ENCODE data around the gene SNRPA.
A peak's percentile ranks its signal among the peaks of the same experiment; 100 is the strongest.

Gene SNRPA

DNA sequence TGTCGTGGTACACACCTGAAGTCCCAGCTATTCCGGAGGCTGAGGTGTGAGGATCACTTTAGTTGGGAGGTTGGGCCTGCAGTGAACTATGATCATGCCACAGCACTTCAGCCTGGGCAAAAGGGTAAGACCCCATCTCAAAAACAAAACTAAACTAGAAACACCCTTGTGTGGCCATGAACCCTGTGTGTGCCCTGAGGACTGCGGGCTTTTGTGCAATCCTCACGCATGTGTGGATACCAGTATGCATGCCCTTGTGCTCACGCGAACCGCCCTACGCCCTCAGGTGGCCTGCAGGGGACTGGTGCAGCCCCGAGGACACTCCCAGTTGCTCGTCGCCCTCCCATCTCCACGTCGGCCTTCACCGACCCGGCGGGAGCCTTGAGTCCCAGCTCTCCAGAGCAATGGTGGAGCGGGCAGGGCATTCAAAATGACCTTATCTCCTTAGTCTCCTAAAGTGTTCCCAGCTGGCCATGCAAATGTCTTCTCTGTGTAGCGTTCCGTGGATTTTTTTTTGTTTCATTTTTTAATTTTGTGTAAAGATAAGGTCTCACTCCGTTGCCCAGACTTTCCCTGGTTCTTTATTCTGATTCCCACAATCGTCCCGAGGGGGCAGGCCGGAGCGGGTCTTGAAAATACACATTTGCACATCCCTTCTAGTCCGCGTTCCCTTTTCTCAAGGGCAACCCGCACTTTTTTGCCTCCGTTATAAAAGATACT lies 47.1 kb downstream of the SNRPA start:
- peak overlapping the region; percentile 99 for H3K27ac Mint-ChIP-seq
- TF ChIP-seq, protein P1, sequence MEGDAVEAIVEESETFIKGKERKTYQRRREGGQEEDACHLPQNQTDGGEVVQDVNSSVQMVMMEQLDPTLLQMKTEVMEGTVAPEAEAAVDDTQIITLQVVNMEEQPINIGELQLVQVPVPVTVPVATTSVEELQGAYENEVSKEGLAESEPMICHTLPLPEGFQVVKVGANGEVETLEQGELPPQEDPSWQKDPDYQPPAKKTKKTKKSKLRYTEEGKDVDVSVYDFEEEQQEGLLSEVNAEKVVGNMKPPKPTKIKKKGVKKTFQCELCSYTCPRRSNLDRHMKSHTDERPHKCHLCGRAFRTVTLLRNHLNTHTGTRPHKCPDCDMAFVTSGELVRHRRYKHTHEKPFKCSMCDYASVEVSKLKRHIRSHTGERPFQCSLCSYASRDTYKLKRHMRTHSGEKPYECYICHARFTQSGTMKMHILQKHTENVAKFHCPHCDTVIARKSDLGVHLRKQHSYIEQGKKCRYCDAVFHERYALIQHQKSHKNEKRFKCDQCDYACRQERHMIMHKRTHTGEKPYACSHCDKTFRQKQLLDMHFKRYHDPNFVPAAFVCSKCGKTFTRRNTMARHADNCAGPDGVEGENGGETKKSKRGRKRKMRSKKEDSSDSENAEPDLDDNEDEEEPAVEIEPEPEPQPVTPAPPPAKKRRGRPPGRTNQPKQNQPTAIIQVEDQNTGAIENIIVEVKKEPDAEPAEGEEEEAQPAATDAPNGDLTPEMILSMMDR (IDR thresholded peaks at IDR 0.05; ENCODE audit: unreplicated experiment in 3 of 3) = peak; percentile 51 to 57 (median 53)
- peaks cover 12% of the 10 kb centered on the region for H3K36me3 Mint-ChIP-seq (ENCODE audit: low read depth)

DNA sequence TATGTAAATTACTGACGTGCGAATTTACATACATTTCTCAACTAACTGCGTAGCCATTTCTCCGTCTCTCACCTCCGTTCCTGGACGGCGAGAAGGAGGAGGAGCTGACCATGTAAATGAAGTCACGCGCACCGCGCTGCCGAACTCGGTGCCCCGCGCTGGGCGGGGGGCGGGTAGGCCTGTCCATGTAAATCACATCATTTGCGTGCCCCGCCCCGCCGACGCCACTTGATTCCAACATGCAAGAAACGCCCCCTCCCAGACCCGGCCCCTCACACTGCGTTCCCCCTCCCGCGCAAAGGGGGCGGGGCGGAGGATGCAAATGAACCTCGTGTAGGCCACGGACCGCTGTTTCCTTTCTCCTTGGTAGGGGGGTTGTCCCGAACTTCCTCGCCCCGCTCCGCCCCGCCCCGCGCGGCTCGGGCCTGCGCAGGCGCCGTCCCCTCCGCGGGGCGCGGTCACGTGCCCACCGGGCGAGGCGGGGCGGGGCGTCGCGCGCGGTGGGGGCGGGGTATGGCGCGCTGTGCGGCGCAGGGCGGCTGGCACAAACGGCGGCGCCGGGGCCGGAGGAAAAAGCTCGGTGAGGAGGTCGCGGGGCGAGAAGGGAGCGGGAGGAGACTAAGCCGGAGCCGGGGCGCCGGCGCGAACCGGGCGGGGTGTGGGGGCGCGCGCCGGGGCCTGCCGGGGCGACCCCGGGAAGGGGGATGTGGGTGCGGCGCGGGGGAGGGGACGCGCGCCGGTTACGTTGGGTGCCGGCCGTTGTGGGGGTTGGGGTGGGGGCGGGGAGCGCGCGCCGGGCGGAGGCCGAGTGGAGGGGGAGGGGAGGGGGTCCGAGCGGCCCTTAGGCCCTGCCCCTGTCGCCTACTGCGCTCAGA lies 47.9 kb downstream of the SNRPA start, which contains the start of gene EGLN2:
EGLN2 (plus strand) TSS at position 509 of the 875 bp plus-strand sequence. CDS start 1,382 bp downstream, outside the sequence.
- Mint-ChIP-seq H3K27me3 (ENCODE audit: low read depth) (no peaks in the 10 kb centered on the region), H3K36me3 (ENCODE audit: low read depth) (peaks cover 17% of the 10 kb centered on the region), H3K4me3 (peak within 1 kb of the TSS; percentile 98 to 99 (median 99))

More for the DNA sequence above, 47.1 kb downstream of the SNRPA start:
- Mint-ChIP-seq H3K4me1 (peaks cover 25% of the 10 kb centered on the region), H3K27me3 (ENCODE audit: low read depth) (no peaks in the 10 kb centered on the region), H3K4me3 (peak overlapping the region; percentile 91 to 98 (median 96)), H3K9me3 (no peaks in the 10 kb centered on the region)

DNA sequence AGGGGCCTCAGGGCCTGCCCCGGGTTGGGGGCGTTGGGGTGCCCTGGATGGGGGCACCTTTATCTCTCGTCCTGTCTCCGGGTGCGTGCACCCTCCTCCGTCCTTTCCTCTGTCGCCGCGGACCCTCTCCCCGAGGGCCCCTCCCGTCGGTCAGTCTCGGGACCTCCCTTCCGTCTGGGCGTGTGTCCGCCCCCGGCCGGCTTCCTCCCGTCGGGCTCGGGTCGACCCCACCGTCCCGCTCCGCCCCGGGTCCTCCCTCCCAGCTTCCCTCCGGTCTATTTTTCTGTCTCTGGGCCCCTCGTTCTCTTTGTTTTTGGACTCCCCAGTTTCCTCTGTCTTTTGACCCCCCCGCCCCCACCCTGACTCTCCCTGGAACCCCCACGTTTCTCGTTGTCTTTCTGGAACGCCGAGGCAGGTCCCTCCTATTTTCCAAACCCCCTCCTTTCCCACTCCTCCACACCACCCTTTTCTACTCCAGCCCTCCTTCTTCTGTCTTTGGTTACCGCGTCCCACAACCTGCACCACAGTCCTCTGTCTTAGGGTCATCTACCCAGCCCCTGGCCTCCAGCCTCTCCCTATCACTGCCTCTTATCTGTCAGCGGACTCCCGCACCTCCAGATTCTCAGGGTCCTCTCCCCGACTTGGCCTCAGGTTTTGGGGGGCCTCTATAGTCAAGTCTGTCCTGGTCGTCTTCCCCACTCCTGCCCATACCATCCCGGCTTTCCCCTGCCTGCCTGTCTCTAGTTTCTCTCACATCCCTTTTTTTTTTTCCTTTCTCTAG lies 48.7 kb downstream of the SNRPA start:
- H3K4me3 Mint-ChIP-seq = peak overlapping the region; percentile 98 to 99 (median 99)
- H3K4me1 Mint-ChIP-seq = peaks cover 41% of the 10 kb centered on the region
- H3K9me3 Mint-ChIP-seq = no peaks in the 10 kb centered on the region
- peak overlapping the region; percentile 92 to 98 (median 96) for H3K27ac Mint-ChIP-seq
- no peaks in the 10 kb centered on the region for H3K27me3 Mint-ChIP-seq (ENCODE audit: low read depth)
- TF ChIP-seq, protein P1 (IDR thresholded peaks at IDR 0.05; ENCODE audit: unreplicated experiment in 3 of 3) = no peak
- H3K36me3 Mint-ChIP-seq (ENCODE audit: low read depth) = peaks cover 23% of the 10 kb centered on the region

More for the DNA sequence above, 47.9 kb downstream of the SNRPA start, which contains the start of gene EGLN2:
- Mint-ChIP-seq H3K9me3 (no peaks in the 10 kb centered on the region), H3K4me1 (peaks cover 33% of the 10 kb centered on the region), H3K27ac (peak within 1 kb of the TSS; percentile 99)
- TF ChIP-seq, protein P1 (IDR thresholded peaks at IDR 0.05; ENCODE audit: unreplicated experiment in 3 of 3) = peak in 1 of 3 experiments; percentile 5

DNA sequence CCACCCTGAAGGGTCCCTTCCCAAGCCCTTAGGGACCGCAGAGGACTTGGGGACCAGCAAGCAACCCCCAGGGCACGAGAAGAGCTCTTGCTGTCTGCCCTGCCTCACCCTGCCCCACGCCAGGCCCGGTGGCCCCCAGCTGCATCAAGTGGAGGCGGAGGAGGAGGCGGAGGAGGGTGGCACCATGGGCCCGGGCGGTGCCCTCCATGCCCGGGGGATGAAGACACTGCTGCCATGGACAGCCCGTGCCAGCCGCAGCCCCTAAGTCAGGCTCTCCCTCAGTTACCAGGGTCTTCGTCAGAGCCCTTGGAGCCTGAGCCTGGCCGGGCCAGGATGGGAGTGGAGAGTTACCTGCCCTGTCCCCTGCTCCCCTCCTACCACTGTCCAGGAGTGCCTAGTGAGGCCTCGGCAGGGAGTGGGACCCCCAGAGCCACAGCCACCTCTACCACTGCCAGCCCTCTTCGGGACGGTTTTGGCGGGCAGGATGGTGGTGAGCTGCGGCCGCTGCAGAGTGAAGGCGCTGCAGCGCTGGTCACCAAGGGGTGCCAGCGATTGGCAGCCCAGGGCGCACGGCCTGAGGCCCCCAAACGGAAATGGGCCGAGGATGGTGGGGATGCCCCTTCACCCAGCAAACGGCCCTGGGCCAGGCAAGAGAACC lies 49.5 kb downstream of the SNRPA start:
- Mint-ChIP-seq H3K9me3 (no peaks in the 10 kb centered on the region), H3K4me3 (peak overlapping the region; percentile 98 to 99 (median 99)), H3K4me1 (peaks cover 46% of the 10 kb centered on the region), H3K36me3 (ENCODE audit: low read depth) (peaks cover 27% of the 10 kb centered on the region), H3K27ac (peak overlapping the region; percentile 92 to 98 (median 96)), H3K27me3 (ENCODE audit: low read depth) (no peaks in the 10 kb centered on the region)
- TF ChIP-seq, protein P1 (IDR thresholded peaks at IDR 0.05; ENCODE audit: unreplicated experiment in 3 of 3) = no peak

DNA sequence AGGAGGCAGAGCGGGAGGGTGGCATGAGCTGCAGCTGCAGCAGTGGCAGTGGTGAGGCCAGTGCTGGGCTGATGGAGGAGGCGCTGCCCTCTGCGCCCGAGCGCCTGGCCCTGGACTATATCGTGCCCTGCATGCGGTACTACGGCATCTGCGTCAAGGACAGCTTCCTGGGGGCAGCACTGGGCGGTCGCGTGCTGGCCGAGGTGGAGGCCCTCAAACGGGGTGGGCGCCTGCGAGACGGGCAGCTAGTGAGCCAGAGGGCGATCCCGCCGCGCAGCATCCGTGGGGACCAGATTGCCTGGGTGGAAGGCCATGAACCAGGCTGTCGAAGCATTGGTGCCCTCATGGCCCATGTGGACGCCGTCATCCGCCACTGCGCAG lies 50.0 kb downstream of the SNRPA start:
- Mint-ChIP-seq H3K27me3 (ENCODE audit: low read depth) (no peaks in the 10 kb centered on the region), H3K36me3 (ENCODE audit: low read depth) (peaks cover 27% of the 10 kb centered on the region), H3K9me3 (no peaks in the 10 kb centered on the region), H3K4me3 (peak overlapping the region; percentile 98 to 99 (median 99)), H3K27ac (no peak overlapping the region), H3K4me1 (peaks cover 51% of the 10 kb centered on the region)
- TF ChIP-seq, protein P1 (IDR thresholded peaks at IDR 0.05; ENCODE audit: unreplicated experiment in 3 of 3) = no peak
